ENCODE measurements around the gene SUSD3.

DNA sequence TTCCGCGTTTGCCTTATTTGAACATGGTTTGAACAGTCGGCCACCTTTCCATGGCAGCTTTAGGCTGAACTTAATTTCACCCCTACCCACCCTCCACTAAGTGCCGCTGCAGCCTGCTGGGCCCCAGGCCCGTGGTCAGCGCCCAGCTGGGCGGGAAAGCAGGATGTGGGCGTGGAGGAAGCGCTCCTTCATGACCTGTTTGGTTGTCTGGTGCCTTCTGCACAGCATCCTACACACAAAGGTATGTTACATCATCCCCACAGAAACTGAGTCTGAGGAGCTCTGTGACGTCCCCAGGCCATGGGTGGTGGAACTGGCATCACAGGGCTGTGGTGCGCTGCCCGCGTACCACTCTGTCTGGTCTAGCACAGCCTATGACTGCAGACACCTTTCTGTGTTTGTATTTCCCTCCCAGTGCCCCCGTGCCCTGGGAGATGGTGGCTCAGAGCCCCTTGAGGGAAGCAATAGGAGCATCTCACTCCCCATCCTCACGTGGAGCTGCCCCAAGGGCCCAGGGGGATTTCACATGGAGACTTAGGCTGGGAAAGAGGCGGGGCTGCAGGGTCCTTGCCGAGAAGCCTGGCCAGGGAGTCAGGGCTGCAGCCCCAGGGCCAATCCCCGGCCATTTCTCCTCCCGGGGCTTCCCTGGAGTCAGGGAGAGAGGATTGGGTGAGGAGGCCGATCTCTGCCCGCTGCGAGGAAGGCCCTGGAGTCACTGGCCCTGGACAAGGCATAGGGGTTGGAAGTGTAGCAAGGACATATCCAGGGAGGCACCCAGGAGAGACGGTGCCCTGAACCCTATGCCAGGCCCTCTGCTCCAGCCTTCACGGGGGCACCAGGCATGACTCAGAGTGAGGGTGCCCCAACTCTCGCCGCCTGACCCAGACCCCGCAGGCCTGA, 37.5 kb upstream of the SUSD3 start:
- TF ChIP-seq, protein P1, sequence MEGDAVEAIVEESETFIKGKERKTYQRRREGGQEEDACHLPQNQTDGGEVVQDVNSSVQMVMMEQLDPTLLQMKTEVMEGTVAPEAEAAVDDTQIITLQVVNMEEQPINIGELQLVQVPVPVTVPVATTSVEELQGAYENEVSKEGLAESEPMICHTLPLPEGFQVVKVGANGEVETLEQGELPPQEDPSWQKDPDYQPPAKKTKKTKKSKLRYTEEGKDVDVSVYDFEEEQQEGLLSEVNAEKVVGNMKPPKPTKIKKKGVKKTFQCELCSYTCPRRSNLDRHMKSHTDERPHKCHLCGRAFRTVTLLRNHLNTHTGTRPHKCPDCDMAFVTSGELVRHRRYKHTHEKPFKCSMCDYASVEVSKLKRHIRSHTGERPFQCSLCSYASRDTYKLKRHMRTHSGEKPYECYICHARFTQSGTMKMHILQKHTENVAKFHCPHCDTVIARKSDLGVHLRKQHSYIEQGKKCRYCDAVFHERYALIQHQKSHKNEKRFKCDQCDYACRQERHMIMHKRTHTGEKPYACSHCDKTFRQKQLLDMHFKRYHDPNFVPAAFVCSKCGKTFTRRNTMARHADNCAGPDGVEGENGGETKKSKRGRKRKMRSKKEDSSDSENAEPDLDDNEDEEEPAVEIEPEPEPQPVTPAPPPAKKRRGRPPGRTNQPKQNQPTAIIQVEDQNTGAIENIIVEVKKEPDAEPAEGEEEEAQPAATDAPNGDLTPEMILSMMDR (IDR thresholded peaks at IDR 0.05): no peak
- TF ChIP-seq POLR2A (IDR thresholded peaks at IDR 0.05): no peak
